Measurements from ENCODE around the gene PRR35. TPM values are rescaled to one million over a fixed set of nuclear protein-coding genes. Genes with fewer than 3 reads are reported as not detected.

Gene PRR35
- total and polyA plus RNA-seq, 4 donors = not detected

DNA sequence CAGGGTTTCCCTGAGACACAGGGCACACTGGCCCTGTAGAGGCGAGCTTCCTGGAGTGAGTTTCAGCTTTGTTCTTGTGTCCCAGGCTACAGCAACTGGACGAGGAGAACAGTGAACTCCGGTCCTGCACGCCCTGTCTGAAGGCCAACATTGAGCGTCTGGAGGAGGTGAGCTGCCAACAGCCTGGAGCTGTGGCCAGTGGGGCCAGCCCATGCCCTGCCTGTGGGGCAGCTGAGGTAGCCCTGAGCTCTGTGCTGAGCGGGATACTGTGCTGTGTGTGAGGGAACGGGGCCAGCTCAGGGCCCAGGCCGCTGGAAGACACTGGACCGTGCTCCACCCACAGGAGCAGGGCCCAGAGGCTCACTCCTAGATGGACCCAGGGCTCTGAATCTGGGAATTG, 41.3 kb upstream of the PRR35 start:
- H3K4me1 ChIP-seq (ENCODE audit: control insufficient read depth in 5 of 5, insufficient read depth in 5 of 5, low read length in 5 of 5) = no peaks in the 10 kb centered on the region
- peaks cover 0 to 34% (median 16%) of the 10 kb centered on the region in 4 donors for H3K36me3 ChIP-seq (ENCODE audit: control insufficient read depth in 4 of 4, insufficient read depth in 4 of 4, low read length in 4 of 4)
- ATAC-seq (ENCODE audit: insufficient read depth, low FRiP score) (no peak), DNase-seq (no peak)
- H3K27ac ChIP-seq (ENCODE audit: low read depth in 1 of 2, low read length in 1 of 2) = no peak overlapping the region
- H3K9me3 ChIP-seq (ENCODE audit: control insufficient read depth in 4 of 4, insufficient read depth in 3 of 4, low read length in 3 of 4) = no peaks in the 10 kb centered on the region
- TF ChIP-seq, protein P1, sequence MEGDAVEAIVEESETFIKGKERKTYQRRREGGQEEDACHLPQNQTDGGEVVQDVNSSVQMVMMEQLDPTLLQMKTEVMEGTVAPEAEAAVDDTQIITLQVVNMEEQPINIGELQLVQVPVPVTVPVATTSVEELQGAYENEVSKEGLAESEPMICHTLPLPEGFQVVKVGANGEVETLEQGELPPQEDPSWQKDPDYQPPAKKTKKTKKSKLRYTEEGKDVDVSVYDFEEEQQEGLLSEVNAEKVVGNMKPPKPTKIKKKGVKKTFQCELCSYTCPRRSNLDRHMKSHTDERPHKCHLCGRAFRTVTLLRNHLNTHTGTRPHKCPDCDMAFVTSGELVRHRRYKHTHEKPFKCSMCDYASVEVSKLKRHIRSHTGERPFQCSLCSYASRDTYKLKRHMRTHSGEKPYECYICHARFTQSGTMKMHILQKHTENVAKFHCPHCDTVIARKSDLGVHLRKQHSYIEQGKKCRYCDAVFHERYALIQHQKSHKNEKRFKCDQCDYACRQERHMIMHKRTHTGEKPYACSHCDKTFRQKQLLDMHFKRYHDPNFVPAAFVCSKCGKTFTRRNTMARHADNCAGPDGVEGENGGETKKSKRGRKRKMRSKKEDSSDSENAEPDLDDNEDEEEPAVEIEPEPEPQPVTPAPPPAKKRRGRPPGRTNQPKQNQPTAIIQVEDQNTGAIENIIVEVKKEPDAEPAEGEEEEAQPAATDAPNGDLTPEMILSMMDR (IDR thresholded peaks at IDR 0.05; ENCODE audit: control extremely low read depth, extremely low read depth) = no peak
- 94 to 96% methylated on average over 9 of the region's 9 CpGs for WGBS, 2 donors
- no peak overlapping the region for H3K9ac ChIP-seq (ENCODE audit: insufficient read depth in 1 of 2, low read length in 2 of 2)
- no peak overlapping the region for H3K4me3 ChIP-seq
- H3K27me3 ChIP-seq (ENCODE audit: control insufficient read depth in 3 of 3, insufficient read depth in 3 of 3, low read length in 2 of 3) = no peaks in the 10 kb centered on the region

GRCh38 chr16:519425-519824, 40.8 kb upstream of the PRR35 start:
- TF ChIP-seq, protein P1 (IDR thresholded peaks at IDR 0.05; ENCODE audit: control extremely low read depth, extremely low read depth) = no peak
- Histone ChIP-seq H3K9ac (ENCODE audit: insufficient read depth in 1 of 2, low read length in 2 of 2) (no peak overlapping the region), H3K27ac (ENCODE audit: low read depth in 1 of 2, low read length in 1 of 2) (no peak overlapping the region), H3K9me3 (ENCODE audit: control insufficient read depth in 4 of 4, insufficient read depth in 3 of 4, low read length in 3 of 4) (no peaks in the 10 kb centered on the region), H3K4me1 (ENCODE audit: control insufficient read depth in 5 of 5, insufficient read depth in 5 of 5, low read length in 5 of 5) (no peaks in the 10 kb centered on the region), H3K27me3 (ENCODE audit: control insufficient read depth in 3 of 3, insufficient read depth in 3 of 3, low read length in 2 of 3) (no peaks in the 10 kb centered on the region), H3K36me3 (ENCODE audit: control insufficient read depth in 4 of 4, insufficient read depth in 4 of 4, low read length in 4 of 4) (peaks cover 0 to 34% (median 16%) of the 10 kb centered on the region in 4 donors), H3K4me3 (no peak overlapping the region)
- WGBS, 2 donors = 95% methylated on average over 19 of the region's 19 CpGs
- DNase-seq (no peak), ATAC-seq (ENCODE audit: insufficient read depth, low FRiP score) (no peak)

DNA sequence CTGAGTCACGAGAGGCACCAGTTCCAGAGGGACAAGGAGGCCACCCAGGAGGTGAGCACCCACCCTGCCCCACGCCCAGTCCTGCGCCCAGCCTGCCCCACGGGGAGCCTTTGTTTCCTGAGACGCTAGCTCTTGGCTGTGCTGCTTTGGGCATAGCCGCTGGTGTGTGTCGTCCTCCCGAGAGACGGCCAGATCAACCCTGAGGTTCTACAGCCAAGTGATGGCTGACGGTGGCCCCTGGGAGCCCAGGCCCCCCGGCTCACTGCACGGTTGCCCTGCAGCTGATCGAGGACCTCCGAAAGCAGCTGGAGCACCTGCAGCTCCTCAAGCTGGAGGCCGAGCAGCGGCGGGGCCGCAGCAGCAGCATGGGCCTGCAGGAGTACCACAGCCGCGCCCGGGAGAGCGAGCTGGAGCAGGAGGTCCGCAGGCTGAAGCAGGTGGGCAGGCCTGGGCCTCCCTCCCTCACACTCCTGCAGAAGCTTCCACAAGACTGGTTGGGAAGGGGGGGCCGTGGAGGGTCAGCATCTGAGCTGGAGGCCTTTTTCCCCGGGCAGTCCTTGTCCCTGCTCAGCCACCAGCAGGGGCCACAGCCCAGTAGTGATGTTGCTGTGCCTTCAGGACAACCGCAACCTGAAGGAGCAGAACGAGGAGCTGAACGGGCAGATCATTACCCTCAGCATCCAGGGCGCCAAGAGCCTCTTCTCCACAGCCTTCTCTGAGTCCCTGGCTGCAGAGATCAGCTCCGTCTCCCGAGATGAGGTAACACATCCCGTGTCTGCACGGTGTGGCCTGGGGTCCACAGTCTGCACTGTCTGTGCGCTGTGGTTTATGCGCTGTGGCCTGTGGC, 40.1 kb upstream of the PRR35 start:
- Histone ChIP-seq H3K9ac (ENCODE audit: insufficient read depth in 1 of 2, low read length in 2 of 2) (no peak overlapping the region), H3K4me1 (ENCODE audit: control insufficient read depth in 5 of 5, insufficient read depth in 5 of 5, low read length in 5 of 5) (peaks cover 0 to 2% (median 0%) of the 10 kb centered on the region in 5 donors), H3K27ac (ENCODE audit: low read depth in 1 of 2, low read length in 1 of 2) (no peak overlapping the region), H3K36me3 (ENCODE audit: control insufficient read depth in 4 of 4, insufficient read depth in 4 of 4, low read length in 4 of 4) (peaks cover 0 to 29% (median 16%) of the 10 kb centered on the region in 4 donors), H3K4me3 (no peak overlapping the region), H3K27me3 (ENCODE audit: control insufficient read depth in 3 of 3, insufficient read depth in 3 of 3, low read length in 2 of 3) (no peaks in the 10 kb centered on the region), H3K9me3 (ENCODE audit: control insufficient read depth in 4 of 4, insufficient read depth in 3 of 4, low read length in 3 of 4) (no peaks in the 10 kb centered on the region)
- TF ChIP-seq, protein P1 (IDR thresholded peaks at IDR 0.05; ENCODE audit: control extremely low read depth, extremely low read depth) = no peak
- 93 to 94% methylated on average over 35 of the region's 35 CpGs for WGBS, 2 donors
- no peak for DNase-seq
- ATAC-seq (ENCODE audit: insufficient read depth, low FRiP score) = no peak

Measured in lung (tissue), 12 donors.